Vagina (tissue), 2 donors: ENCODE results near the gene ARHGAP33. TPM values are rescaled to one million over a fixed set of nuclear protein-coding genes. Genes with fewer than 3 reads are reported as not detected.

Experiments
- DNase-seq, 2 donors: peaks; one replicate each; pipeline ENCODE4 v3.0.0-alpha.2; 2017; ENCODE audit errors: extremely low spot score in 2 of 2
- H3K27ac ChIP-seq: fragments of 200-600 bp; sonication (generic); one replicate; pipeline ENCODE4 v1.5.1; 2019
- H3K27me3 ChIP-seq: fragments of 200-600 bp; sonication (generic); one replicate; pipeline ENCODE4 v1.5.1; 2019
- H3K36me3 ChIP-seq, 2 donors: fragments of 200-600 bp; sonication (generic); one replicate each; pipeline ENCODE4 v1.5.1; 2017 to 2019
- H3K4me1 ChIP-seq: fragments of 200-600 bp; sonication (generic); one replicate; pipeline ENCODE4 v1.5.1; 2019
- H3K4me3 ChIP-seq, 2 donors: fragments of 200-600 bp; sonication (generic); 1 replicate in 1 of 2; 2 replicates in 1 of 2; pipeline ENCODE4 v1.5.1; 2016 to 2019
- H3K9me3 ChIP-seq: fragments of 200-600 bp; sonication (generic); one replicate; pipeline ENCODE4 v1.5.1; 2019
- POLR2A ChIP-seq, 2 donors: fragments of 450-650 bp; IDR thresholded peaks; one replicate each; pipeline ENCODE4 v1.6.1; 2017; ENCODE audit warnings: antibody characterized with exemption in 2 of 2, mild to moderate bottlenecking in 2 of 2, moderate library complexity in 2 of 2
- POLR2AphosphoS5 ChIP-seq, 2 donors: sonication (generic); formaldehyde crosslinking; IDR thresholded peaks; one replicate each; pipeline ENCODE4 v1.9.0; 2017; ENCODE audit warnings: antibody characterized with exemption in 2 of 2, mild to moderate bottlenecking in 2 of 2, low read depth in 1 of 2; ENCODE audit not compliant: insufficient read depth in 1 of 2
- intact Hi-C: fragments of 100-400 bp; cut with DNase I; formaldehyde crosslinking; loops from one replicate; pipeline ENCODE4 v1.15.1; 2023
- total RNA-seq: library from RNA; depleted of rRNA; stranded (reverse); fragments of >200 nt; gene quantifications from one replicate; pipeline ENCODE4 v1.2.3, GENCODE V29; 2016
- TF ChIP-seq, protein P1 (sequence below), 3 experiments: fragments of 450-650 bp in 2 of 3; fragments of 200-600 bp in 1 of 3; sonication (generic) in 1 of 3; IDR thresholded peaks; one replicate each; pipeline ENCODE4 v1.5.1; 2017 to 2019; ENCODE audit warnings: antibody characterized with exemption in 3 of 3, mild to moderate bottlenecking in 2 of 3, moderate library complexity in 2 of 3

Gene ARHGAP33
- total RNA-seq, 1 donor from 2014 or later = 35.4 TPM

DNA sequence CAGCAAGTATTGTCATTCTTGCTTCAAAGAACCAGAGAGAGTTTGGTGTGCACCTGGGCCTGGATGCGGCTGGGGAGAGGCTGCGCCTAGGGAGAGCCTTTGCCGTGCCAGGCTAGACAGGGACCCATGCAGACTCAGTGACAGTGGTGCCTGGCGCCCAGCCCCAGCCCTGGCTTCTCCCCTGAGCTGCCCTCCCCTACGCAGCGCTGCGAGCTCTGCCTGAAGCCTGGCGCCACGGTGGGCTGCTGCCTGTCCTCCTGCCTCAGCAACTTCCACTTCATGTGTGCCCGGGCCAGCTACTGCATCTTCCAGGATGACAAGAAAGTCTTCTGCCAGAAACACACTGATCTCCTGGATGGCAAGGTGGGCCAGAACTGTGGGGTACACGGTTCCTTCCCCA is 45.6 kb upstream of the ARHGAP33 start:
- intact Hi-C loops = no loop called here
- TF ChIP-seq POLR2A (IDR thresholded peaks at IDR 0.05) (no peak), POLR2AphosphoS5 (IDR thresholded peaks at IDR 0.05; ENCODE audit: insufficient read depth in 1 of 2, low read depth in 1 of 2) (no peak)
- TF ChIP-seq, protein P1, sequence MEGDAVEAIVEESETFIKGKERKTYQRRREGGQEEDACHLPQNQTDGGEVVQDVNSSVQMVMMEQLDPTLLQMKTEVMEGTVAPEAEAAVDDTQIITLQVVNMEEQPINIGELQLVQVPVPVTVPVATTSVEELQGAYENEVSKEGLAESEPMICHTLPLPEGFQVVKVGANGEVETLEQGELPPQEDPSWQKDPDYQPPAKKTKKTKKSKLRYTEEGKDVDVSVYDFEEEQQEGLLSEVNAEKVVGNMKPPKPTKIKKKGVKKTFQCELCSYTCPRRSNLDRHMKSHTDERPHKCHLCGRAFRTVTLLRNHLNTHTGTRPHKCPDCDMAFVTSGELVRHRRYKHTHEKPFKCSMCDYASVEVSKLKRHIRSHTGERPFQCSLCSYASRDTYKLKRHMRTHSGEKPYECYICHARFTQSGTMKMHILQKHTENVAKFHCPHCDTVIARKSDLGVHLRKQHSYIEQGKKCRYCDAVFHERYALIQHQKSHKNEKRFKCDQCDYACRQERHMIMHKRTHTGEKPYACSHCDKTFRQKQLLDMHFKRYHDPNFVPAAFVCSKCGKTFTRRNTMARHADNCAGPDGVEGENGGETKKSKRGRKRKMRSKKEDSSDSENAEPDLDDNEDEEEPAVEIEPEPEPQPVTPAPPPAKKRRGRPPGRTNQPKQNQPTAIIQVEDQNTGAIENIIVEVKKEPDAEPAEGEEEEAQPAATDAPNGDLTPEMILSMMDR (IDR thresholded peaks at IDR 0.05) = no peak
- H3K27me3 ChIP-seq = no peaks in the 10 kb centered on the region
- H3K27ac ChIP-seq = no peak overlapping the region
- H3K4me3 ChIP-seq = no peak overlapping the region
- H3K36me3 ChIP-seq = peaks cover 0 to 86% of the 10 kb centered on the region in 2 donors
- DNase-seq = no peak
- H3K4me1 ChIP-seq = no peaks in the 10 kb centered on the region
- no peaks in the 10 kb centered on the region for H3K9me3 ChIP-seq

DNA sequence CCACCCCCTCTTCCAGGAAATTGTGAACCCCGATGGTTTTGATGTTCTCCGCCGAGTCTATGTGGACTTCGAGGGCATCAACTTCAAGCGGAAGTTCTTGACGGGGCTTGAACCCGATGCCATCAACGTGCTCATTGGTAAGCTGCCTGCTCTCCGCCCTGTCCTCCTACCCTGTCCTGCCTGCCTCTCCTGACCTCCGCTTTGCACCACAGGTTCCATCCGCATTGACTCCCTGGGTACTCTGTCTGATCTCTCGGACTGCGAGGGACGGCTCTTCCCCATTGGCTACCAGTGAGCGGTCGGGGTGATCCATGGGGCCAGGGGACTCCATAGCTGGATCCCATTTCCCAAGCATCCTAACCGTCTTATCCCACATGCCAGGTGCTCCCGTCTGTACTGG is 45.0 kb upstream of the ARHGAP33 start:
- DNase-seq = no peak
- Histone ChIP-seq H3K9me3 (no peaks in the 10 kb centered on the region), H3K27me3 (no peaks in the 10 kb centered on the region), H3K36me3 (peaks cover 0 to 85% of the 10 kb centered on the region in 2 donors), H3K4me3 (no peak overlapping the region), H3K27ac (no peak overlapping the region), H3K4me1 (no peaks in the 10 kb centered on the region)
- no peak for TF ChIP-seq POLR2A (IDR thresholded peaks at IDR 0.05)
- intact Hi-C loops = no loop called here

DNA sequence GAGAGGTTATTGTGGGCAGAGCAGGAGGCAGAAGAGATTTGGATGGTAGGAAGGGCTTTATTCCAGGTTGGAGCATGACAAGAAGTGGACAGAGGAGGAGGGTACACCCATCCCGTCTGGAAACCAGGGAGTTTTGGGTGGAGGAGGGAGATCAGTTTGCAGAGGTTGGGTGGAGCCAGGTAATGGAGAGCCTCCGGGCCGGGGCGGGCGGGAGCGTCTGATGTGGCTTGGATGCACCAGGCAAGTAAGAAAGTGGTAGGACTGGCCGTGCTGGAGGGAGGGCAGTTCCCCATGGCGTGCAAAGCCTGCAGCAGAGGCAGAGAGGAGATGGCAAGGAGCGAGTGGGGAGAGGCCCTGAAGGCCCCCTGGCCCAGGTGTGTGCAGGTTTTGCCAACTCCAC is 44.0 kb upstream of the ARHGAP33 start:
- H3K27me3 ChIP-seq = no peaks in the 10 kb centered on the region
- intact Hi-C loops = no loop called here
- no peaks in the 10 kb centered on the region for H3K4me1 ChIP-seq
- DNase-seq = no peak
- H3K36me3 ChIP-seq = peaks cover 0 to 75% of the 10 kb centered on the region in 2 donors
- no peak overlapping the region for H3K27ac ChIP-seq
- no peak overlapping the region for H3K4me3 ChIP-seq
- no peak for TF ChIP-seq POLR2AphosphoS5 (IDR thresholded peaks at IDR 0.05; ENCODE audit: insufficient read depth in 1 of 2, low read depth in 1 of 2)
- TF ChIP-seq, protein P1 (IDR thresholded peaks at IDR 0.05) = no peak
- no peak for TF ChIP-seq POLR2A (IDR thresholded peaks at IDR 0.05)
- no peaks in the 10 kb centered on the region for H3K9me3 ChIP-seq

DNA sequence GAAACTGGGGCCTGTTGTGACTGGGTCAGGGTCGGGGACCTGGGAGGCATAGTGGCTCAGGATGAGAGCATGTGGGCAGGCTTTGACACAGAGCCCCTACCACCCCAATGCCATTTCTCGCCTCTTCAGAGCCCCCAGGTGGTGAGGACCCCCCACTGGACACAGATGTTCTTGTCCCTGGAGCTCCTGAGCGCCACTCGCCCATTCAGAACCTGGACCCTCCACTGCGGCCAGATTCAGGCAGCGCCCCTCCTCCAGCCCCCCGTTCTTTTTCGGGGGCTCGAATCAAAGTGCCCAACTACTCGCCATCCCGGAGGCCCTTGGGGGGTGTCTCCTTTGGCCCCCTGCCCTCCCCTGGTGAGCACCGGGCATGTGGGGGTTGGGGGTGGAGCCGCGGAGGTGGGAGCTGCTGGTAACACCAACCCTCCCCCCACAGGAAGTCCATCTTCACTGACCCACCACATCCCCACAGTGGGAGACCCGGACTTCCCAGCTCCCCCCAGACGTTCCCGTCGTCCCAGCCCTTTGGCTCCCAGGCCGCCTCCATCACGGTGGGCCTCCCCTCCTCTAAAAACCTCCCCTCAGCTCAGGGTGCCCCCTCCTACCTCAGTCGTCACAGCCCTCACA is 43.5 kb upstream of the ARHGAP33 start:
- no peak overlapping the region for H3K4me3 ChIP-seq
- H3K9me3 ChIP-seq = no peaks in the 10 kb centered on the region
- no peak for DNase-seq
- TF ChIP-seq POLR2A (IDR thresholded peaks at IDR 0.05) = no peak
- H3K27ac ChIP-seq = no peak overlapping the region
- intact Hi-C loops = no loop called here
- H3K27me3 ChIP-seq = no peaks in the 10 kb centered on the region
- peaks cover 0 to 74% of the 10 kb centered on the region in 2 donors for H3K36me3 ChIP-seq
- H3K4me1 ChIP-seq = no peaks in the 10 kb centered on the region

DNA sequence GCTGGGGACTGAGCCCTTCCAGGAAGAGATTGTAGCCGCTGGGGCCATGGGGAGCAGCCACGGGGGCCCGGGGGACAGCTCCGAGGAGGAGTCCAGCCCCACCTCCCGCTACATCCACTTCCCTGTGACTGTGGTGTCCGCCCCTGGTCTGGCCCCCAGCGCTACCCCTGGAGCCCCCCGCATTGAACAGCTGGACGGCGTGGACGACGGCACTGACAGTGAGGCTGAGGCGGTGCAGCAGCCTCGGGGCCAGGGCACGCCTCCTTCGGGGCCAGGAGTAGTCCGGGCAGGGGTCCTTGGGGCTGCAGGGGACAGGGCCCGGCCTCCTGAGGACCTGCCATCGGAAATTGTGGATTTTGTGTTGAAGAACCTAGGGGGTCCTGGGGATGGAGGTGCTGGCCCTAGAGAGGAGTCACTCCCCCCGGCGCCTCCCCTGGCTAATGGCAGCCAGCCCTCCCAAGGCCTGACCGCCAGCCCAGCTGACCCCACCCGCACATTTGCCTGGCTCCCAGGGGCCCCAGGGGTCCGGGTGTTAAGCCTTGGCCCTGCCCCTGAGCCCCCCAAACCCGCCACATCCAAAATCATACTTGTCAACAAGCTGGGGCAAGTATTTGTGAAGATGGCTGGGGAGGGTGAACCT is 42.7 kb upstream of the ARHGAP33 start:
- H3K4me1 ChIP-seq = no peaks in the 10 kb centered on the region
- H3K36me3 ChIP-seq = peaks cover 0 to 73% of the 10 kb centered on the region in 2 donors
- intact Hi-C loops = no loop called here
- TF ChIP-seq POLR2AphosphoS5 (IDR thresholded peaks at IDR 0.05; ENCODE audit: insufficient read depth in 1 of 2, low read depth in 1 of 2) = no peak
- TF ChIP-seq POLR2A (IDR thresholded peaks at IDR 0.05) = no peak
- TF ChIP-seq, protein P1 (IDR thresholded peaks at IDR 0.05) = no peak
- H3K27me3 ChIP-seq = no peaks in the 10 kb centered on the region
- no peak for DNase-seq
- no peak overlapping the region for H3K27ac ChIP-seq
- no peaks in the 10 kb centered on the region for H3K9me3 ChIP-seq
- H3K4me3 ChIP-seq = no peak overlapping the region
